LNCaP clone FGC (cell line): ENCODE data around the gene ZNF74.
"Not testable (repeated sequence)": the region's sequence is repeated elsewhere in the genome, so short reads cannot be mapped to it uniquely, and the experiment has no call there.

Experiments
- DNase-seq: peaks from one replicate; pipeline ENCODE4 v3.0.0-alpha.2; 2011; ENCODE audit warnings: low read depth
- H3K4me3 ChIP-seq: 2 replicates; pipeline ENCODE4 v1.5.1; 2011; ENCODE audit warnings: mild to moderate bottlenecking, low read depth, low read length, control low read depth
- CTCF ChIP-seq: IDR thresholded peaks from 2 replicates; pipeline ENCODE4 v1.5.1; 2012; ENCODE audit warnings: mild to moderate bottlenecking; ENCODE audit not compliant: control insufficient read depth, insufficient read depth; ENCODE audit errors: extremely low read depth

Gene ZNF74

GRCh38 chr22:20405291-20405930, 11.5 kb downstream of the ZNF74 start:
- no peak for TF ChIP-seq CTCF
- DNase-seq: no peak
- no peak overlapping the region for H3K4me3 ChIP-seq

GRCh38 chr22:20405931-20406685, 12.2 kb downstream of the ZNF74 start:
- DNase-seq: no peak
- no peak for TF ChIP-seq CTCF
- no peak overlapping the region for H3K4me3 ChIP-seq

GRCh38 chr22:20406686-20407408, 12.9 kb downstream of the ZNF74 start:
- no peak for DNase-seq
- H3K4me3 ChIP-seq: no peak overlapping the region
- no peak for TF ChIP-seq CTCF

GRCh38 chr22:20407829-20408228, 13.9 kb downstream of the ZNF74 start:
- H3K4me3 ChIP-seq: no peak overlapping the region
- no peak for DNase-seq
- TF ChIP-seq CTCF: no peak

GRCh38 chr22:20408891-20409290, 14.9 kb downstream of the ZNF74 start:
- DNase-seq: no peak
- no peak for TF ChIP-seq CTCF
- H3K4me3 ChIP-seq: no peak overlapping the region

GRCh38 chr22:20409385-20409784, 15.4 kb downstream of the ZNF74 start:
- not testable (repeated sequence) for H3K4me3 ChIP-seq, DNase-seq

- DNase-seq: no peak
- TF ChIP-seq CTCF: no peak
- no peak overlapping the region for H3K4me3 ChIP-seq
Measured at GRCh38 chr22:20412474-20413216, 18.7 kb downstream of the ZNF74 start.
